Testis (tissue), 2 donors: Measurements from ENCODE around the gene FBXW8.

Experiments used
- CTCF ChIP-seq, 3 experiments: fragments of 450-650 bp in 2 of 3; fragments of 200-600 bp in 1 of 3; sonication (generic) in 1 of 3; IDR thresholded peaks; one replicate each; pipeline ENCODE4 v1.5.1; 2016 to 2019; ENCODE audit warnings: antibody characterized with exemption in 3 of 3, mild to moderate bottlenecking in 2 of 3, moderate library complexity in 1 of 3
- POLR2A ChIP-seq: fragments of 450-650 bp; IDR thresholded peaks from one replicate; pipeline ENCODE4 v1.6.1; 2017; ENCODE audit warnings: antibody characterized with exemption, mild to moderate bottlenecking, moderate library complexity

- TF ChIP-seq POLR2A (no peak), CTCF (IDR thresholded peaks at IDR 0.05) (no peak)
These were observed 125.8 kb downstream of the FBXW8 start for GRCh38 chr12:117036547-117036946.
